T-cell (primary cell): ENCODE data around the gene B4GALT2. TPM values are rescaled to one million over a fixed set of nuclear protein-coding genes. Genes with fewer than 3 reads are reported as not detected.

Experiments
- ATAC-seq, 4 experiments: fragments of 200-7000 bp in 3 of 4; fragments of 150-1000 bp in 1 of 4; cut with Tn5 transposase; replicated peaks in 1 of 4; 1 replicate in 3 of 4; 2 replicates in 1 of 4; pipeline ENCODE4 v1.10.0; 2021; ENCODE audit warnings: moderate library complexity in 3 of 4, mild to moderate bottlenecking in 2 of 4, moderate number of reproducible peaks in 1 of 4
- CTCF ChIA-PET, 2 donors: fragments of 300-600 bp; sonication (Branson Sonifier 250); formaldehyde crosslinking; loops; one replicate each; lab custom pipeline; 2022; ENCODE audit warnings: antibody characterized with exemption in 2 of 2; lab: Charles Lee
- POLR2A ChIA-PET, 2 donors: fragments of 300-600 bp; sonication (Branson Sonifier 250); formaldehyde crosslinking; loops; one replicate each; lab custom pipeline; 2022; ENCODE audit warnings: antibody characterized with exemption in 2 of 2; lab: Charles Lee
- DNase-seq, 35 experiments: peaks; one replicate each; pipeline versions ENCODE4 v3.0.0 to v3.0.0-alpha.2; 2013 to 2023
- H3K27ac ChIP-seq: one replicate; pipeline ENCODE4 v1.5.1; 2013; ENCODE audit warnings: low read length
- H3K27me3 ChIP-seq, 2 experiments: replicated peaks in 1 of 2; 1 replicate in 1 of 2; 2 replicates in 1 of 2; pipeline versions ENCODE4 v1.6.1 to v1.7.0; 2013; ENCODE audit warnings: low read length in 1 of 2, mixed read lengths in 1 of 2; ENCODE audit not compliant: control insufficient read depth in 2 of 2, insufficient read depth in 2 of 2; ENCODE audit errors: extremely low read depth in 1 of 2
- H3K36me3 ChIP-seq, 2 donors: 1 replicate in 1 of 2; 2 replicates in 1 of 2; pipeline versions ENCODE4 v1.6.1 to v1.7.0; 2013; ENCODE audit warnings: low read length in 1 of 2; ENCODE audit not compliant: control insufficient read depth in 2 of 2, insufficient read depth in 1 of 2; ENCODE audit errors: extremely low read depth in 1 of 2
- H3K4me1 ChIP-seq, 2 experiments: 1 replicate in 1 of 2; 2 replicates in 1 of 2; pipeline versions ENCODE4 v1.6.1 to v1.7.0; 2013; ENCODE audit warnings: low read length in 2 of 2, mixed read lengths in 1 of 2; ENCODE audit not compliant: insufficient read depth in 2 of 2, control insufficient read depth in 1 of 2; ENCODE audit errors: extremely low read depth in 1 of 2
- H3K4me3 ChIP-seq, 2 donors: 1 replicate in 1 of 2; 2 replicates in 1 of 2; pipeline versions ENCODE4 v1.5.1 to v1.7.0; 2013; ENCODE audit warnings: mild to moderate bottlenecking in 2 of 2, low read length in 1 of 2, moderate library complexity in 1 of 2; ENCODE audit not compliant: control insufficient read depth in 1 of 2; ENCODE audit errors: extremely low read depth in 1 of 2
- H3K9me3 ChIP-seq: 2 replicates; pipeline ENCODE4 v1.7.0; 2013
- H3K27ac Mint-ChIP-seq, 2 donors: one replicate each; pipeline ENCODE4 v1.8.0; 2020 to 2021; ENCODE audit warnings: mild to moderate bottlenecking in 2 of 2, mixed read lengths in 2 of 2
- H3K27me3 Mint-ChIP-seq, 2 donors: one replicate each; pipeline ENCODE4 v1.8.0; 2021 to 2022; ENCODE audit warnings: mixed read lengths in 2 of 2
- H3K36me3 Mint-ChIP-seq: one replicate; pipeline ENCODE4 v1.8.0; 2021; ENCODE audit warnings: mixed read lengths
- H3K4me1 Mint-ChIP-seq, 3 donors: one replicate each; pipeline ENCODE4 v1.8.0; 2020 to 2022; ENCODE audit warnings: mixed read lengths in 3 of 3, mild to moderate bottlenecking in 1 of 3
- H3K4me3 Mint-ChIP-seq, 3 donors: one replicate each; pipeline ENCODE4 v1.8.0; 2020 to 2022; ENCODE audit warnings: mild to moderate bottlenecking in 3 of 3, mixed read lengths in 3 of 3, moderate library complexity in 3 of 3
- H3K9me3 Mint-ChIP-seq, 3 donors: one replicate each; pipeline ENCODE4 v1.8.0; 2020 to 2022; ENCODE audit warnings: mixed read lengths in 3 of 3
- WGBS: methylation state at CpG from one replicate; pipeline ENCODE4 v1.1.5; 2013; ENCODE audit warnings: missing lambda C conversion rate; ENCODE audit not compliant: insufficient coverage; 5-methylcytosine and 5-hydroxymethylcytosine counted together
- total RNA-seq, 35 experiments: library from RNA in 6 of 35; stranded (reverse) in 6 of 35; fragments of 120-200 nt in 1 of 35; gene quantifications; one replicate each; pipeline versions ENCODE4 v1.2.1 to v1.2.4 and lab custom pipeline; 2013 to 2026

Gene B4GALT2
- total RNA-seq, 5 donors from 2014 or later (not counting 1 experiment from before 2014, with no cell fraction given), result 1.2 to 5.3 (median 3.1) TPM

GRCh38 chr1:44002606-44003157, 23.7 kb downstream of the B4GALT2 start:
- Mint-ChIP-seq H3K4me1 (no peaks in the 10 kb centered on the region), H3K27ac (no peak overlapping the region), H3K36me3 (no peaks in the 10 kb centered on the region), H3K27me3 (no peaks in the 10 kb centered on the region), H3K9me3 (no peaks in the 10 kb centered on the region), H3K4me3 (no peak overlapping the region)
- ChIA-PET POLR2A (no interaction called here), CTCF (no interaction called here)
- H3K4me3 ChIP-seq, result no peak overlapping the region
- no peaks in the 10 kb centered on the region for H3K4me1 ChIP-seq
- peaks cover 0 to 10% of the 10 kb centered on the region in 2 experiments for H3K27me3 ChIP-seq
- ATAC-seq (no peak), DNase-seq (no peak)
- H3K36me3 ChIP-seq, result no peaks in the 10 kb centered on the region
- H3K9me3 ChIP-seq, result no peaks in the 10 kb centered on the region
- WGBS, result 92% methylated on average over 12 of the region's 14 CpGs
- no peak overlapping the region for H3K27ac ChIP-seq

GRCh38 chr1:44008259-44008658, 29.2 kb downstream of the B4GALT2 start:
- Histone ChIP-seq H3K36me3 (no peaks in the 10 kb centered on the region), H3K27ac (no peak overlapping the region), H3K4me3 (no peak overlapping the region), H3K4me1 (peaks cover 4 to 7% of the 10 kb centered on the region in 2 experiments), H3K27me3 (peaks cover 0 to 4% of the 10 kb centered on the region in 2 experiments), H3K9me3 (no peaks in the 10 kb centered on the region)
- ChIA-PET POLR2A (no interaction called here), CTCF (interaction anchor here in 1 of 2 donors (0.7 kb wide), 1 partner anchor 11 kb away, joined by 6 read pairs; no protein-coding TSS in a partner anchor)
- Mint-ChIP-seq H3K27ac (no peak overlapping the region), H3K4me3 (no peak overlapping the region), H3K4me1 (peaks cover 6 to 9% (median 7%) of the 10 kb centered on the region in 3 donors), H3K36me3 (no peaks in the 10 kb centered on the region), H3K9me3 (no peaks in the 10 kb centered on the region), H3K27me3 (no peaks in the 10 kb centered on the region)
- ATAC-seq, result no peak
- DNase-seq, result no peak
- 90% methylated on average over 7 of the region's 12 CpGs for WGBS

- peaks cover 5 to 14% of the 10 kb centered on the region in 2 experiments for H3K4me1 ChIP-seq
- Mint-ChIP-seq H3K27ac (no peak overlapping the region), H3K4me1 (peaks cover 7 to 22% (median 12%) of the 10 kb centered on the region in 3 donors), H3K27me3 (no peaks in the 10 kb centered on the region), H3K36me3 (no peaks in the 10 kb centered on the region), H3K9me3 (no peaks in the 10 kb centered on the region), H3K4me3 (no peak overlapping the region)
- ChIA-PET POLR2A (no interaction called here), CTCF (interaction anchor here in 1 of 2 donors (0.6 kb wide), 1 partner anchor 253 kb away, joined by 3 read pairs; no protein-coding TSS in a partner anchor)
- no peaks in the 10 kb centered on the region for H3K9me3 ChIP-seq
- peaks cover 0 to 14% of the 10 kb centered on the region in 2 experiments for H3K27me3 ChIP-seq
- no CpG with 5 or more reads among the region's 11 CpGs for WGBS
- H3K27ac ChIP-seq, result no peak overlapping the region
- H3K4me3 ChIP-seq, result no peak overlapping the region
- H3K36me3 ChIP-seq, result no peaks in the 10 kb centered on the region
- ATAC-seq (no peak), DNase-seq (no peak)
Observed at GRCh38 chr1:44010935-44011471, 32.0 kb downstream of the B4GALT2 start.

DNA sequence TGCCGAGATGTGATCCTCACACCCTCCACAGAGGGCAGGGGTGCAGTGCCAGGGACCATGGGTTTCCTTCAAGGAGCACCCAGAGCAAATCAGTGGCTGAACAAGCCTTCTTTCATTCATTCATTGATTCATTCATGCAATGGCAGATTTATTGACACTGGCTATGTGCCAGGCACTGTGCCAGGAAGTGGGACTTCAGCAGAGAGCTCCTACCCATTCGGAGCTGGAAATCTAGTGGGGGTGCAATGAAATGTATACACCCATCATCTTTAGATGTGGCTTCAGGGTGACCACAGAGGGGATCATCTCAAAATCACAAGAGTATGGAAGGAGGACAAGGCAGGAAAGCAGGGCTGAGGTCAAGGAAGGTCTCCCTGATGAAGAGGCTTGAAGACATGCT, 33.4 kb downstream of the B4GALT2 start:
- Histone ChIP-seq H3K27me3 (peaks cover 0 to 24% of the 10 kb centered on the region in 2 experiments), H3K27ac (no peak overlapping the region), H3K36me3 (no peaks in the 10 kb centered on the region), H3K9me3 (no peaks in the 10 kb centered on the region), H3K4me1 (peaks cover 5 to 14% of the 10 kb centered on the region in 2 experiments), H3K4me3 (no peak overlapping the region)
- Mint-ChIP-seq H3K4me3 (no peak overlapping the region), H3K27ac (no peak overlapping the region), H3K36me3 (no peaks in the 10 kb centered on the region), H3K9me3 (no peaks in the 10 kb centered on the region), H3K27me3 (no peaks in the 10 kb centered on the region), H3K4me1 (peaks cover 7 to 22% (median 12%) of the 10 kb centered on the region in 3 donors)
- DNase-seq (peak in 1 of 35 experiments; percentile 8), ATAC-seq (no peak)
- WGBS, result 86% methylated on average over 1 of the region's 2 CpGs
- ChIA-PET CTCF (no interaction called here), POLR2A (interaction anchor here in 1 of 2 donors (0.6 kb wide), 1 partner anchor 38 kb away, joined by 6 read pairs; the partner anchor contains the start of gene ATP6V0B)

- H3K4me3 Mint-ChIP-seq, result no peak overlapping the region
- Histone ChIP-seq H3K27me3 (peaks cover 0 to 24% of the 10 kb centered on the region in 2 experiments), H3K36me3 (no peaks in the 10 kb centered on the region), H3K4me3 (no peak overlapping the region), H3K4me1 (peaks cover 5 to 14% of the 10 kb centered on the region in 2 experiments), H3K27ac (no peak overlapping the region), H3K9me3 (no peaks in the 10 kb centered on the region)
- 31% methylated on average over 13 of the region's 13 CpGs for WGBS
- H3K27ac Mint-ChIP-seq, result peak overlapping the region in 1 of 2 donors; percentile 22
- DNase-seq (peak in 1 of 35 experiments; percentile 15), ATAC-seq (peak in 3 of 4 experiments; percentile 37 to 72 (median 40))
- H3K36me3 Mint-ChIP-seq, result no peaks in the 10 kb centered on the region
- ChIA-PET POLR2A (interaction anchor here in 1 of 2 donors (0.6 kb wide), 1 partner anchor 38 kb away, joined by 6 read pairs; the partner anchor contains the start of gene ATP6V0B), CTCF (no interaction called here)
- no peaks in the 10 kb centered on the region for H3K27me3 Mint-ChIP-seq
- H3K4me1 Mint-ChIP-seq, result peaks cover 7 to 22% (median 12%) of the 10 kb centered on the region in 3 donors
- H3K9me3 Mint-ChIP-seq, result no peaks in the 10 kb centered on the region
Observed at GRCh38 chr1:44012941-44013609, 34.1 kb downstream of the B4GALT2 start.

DNA sequence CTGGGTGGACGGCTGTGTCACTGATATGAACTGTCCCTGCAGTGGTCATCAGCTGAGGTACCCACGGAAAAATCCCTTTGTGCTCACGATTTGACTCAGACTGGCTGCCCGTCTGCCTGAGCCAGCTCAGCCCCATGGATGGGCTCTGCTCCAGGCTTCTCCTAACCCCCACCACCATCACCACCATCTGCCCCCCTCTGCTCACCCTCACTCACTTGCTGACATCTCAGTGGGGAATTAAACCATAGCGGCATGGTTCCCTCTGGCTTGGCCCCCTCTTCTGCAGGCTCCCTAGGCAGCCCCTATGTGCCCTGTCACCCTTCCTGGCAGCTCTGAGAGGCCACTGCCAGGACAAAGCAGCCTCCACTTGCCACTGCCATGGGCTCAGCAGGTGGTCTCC, 34.9 kb downstream of the B4GALT2 start:
- H3K27ac ChIP-seq, result no peak overlapping the region
- H3K4me3 ChIP-seq, result no peak overlapping the region
- peaks cover 0 to 24% of the 10 kb centered on the region in 2 experiments for H3K27me3 ChIP-seq
- H3K27ac Mint-ChIP-seq, result no peak overlapping the region
- no peaks in the 10 kb centered on the region for H3K9me3 Mint-ChIP-seq
- ATAC-seq (no peak), DNase-seq (no peak)
- ChIA-PET POLR2A (no interaction called here), CTCF (no interaction called here)
- WGBS, result 72% methylated on average over 4 of the region's 5 CpGs
- H3K9me3 ChIP-seq, result no peaks in the 10 kb centered on the region
- H3K4me1 ChIP-seq, result peaks cover 5 to 14% of the 10 kb centered on the region in 2 experiments
- H3K4me1 Mint-ChIP-seq, result peaks cover 7 to 22% (median 12%) of the 10 kb centered on the region in 3 donors
- H3K36me3 Mint-ChIP-seq, result no peaks in the 10 kb centered on the region
- no peaks in the 10 kb centered on the region for H3K36me3 ChIP-seq
- H3K4me3 Mint-ChIP-seq, result no peak overlapping the region
- no peaks in the 10 kb centered on the region for H3K27me3 Mint-ChIP-seq
